WTC11 (cell line): Measurements from ENCODE around the gene SLIT1. TPM values are rescaled to one million over a fixed set of nuclear protein-coding genes. Genes with fewer than 3 reads are reported as not detected.

Source experiments
- ATAC-seq: fragments of 200-7000 bp; cut with Tn5 transposase; 2 replicates; pipeline ENCODE4 v1.10.0; 2021; ENCODE audit warnings: mild to moderate bottlenecking, moderate library complexity
- CTCF ChIA-PET: fragments of 300-600 bp; sonication (Branson Sonifier 250); formaldehyde crosslinking; loops from one replicate; lab custom pipeline; 2021; ENCODE audit warnings: antibody characterized with exemption; lab: Charles Lee
- POLR2A ChIA-PET: fragments of 350-600 bp; sonication (Branson Sonifier 250); formaldehyde crosslinking; loops from one replicate; lab custom pipeline; 2021; ENCODE audit warnings: antibody characterized with exemption; lab: Charles Lee
- DNase-seq: peaks from one replicate; pipeline ENCODE4 v3.0.0; 2021; ENCODE audit warnings: low spot score
- H3K27ac Mint-ChIP-seq: 2 replicates; pipeline ENCODE4 v1.8.0; 2021; ENCODE audit warnings: mixed read lengths
- H3K27me3 Mint-ChIP-seq: 2 replicates; pipeline ENCODE4 v1.8.0; 2021; ENCODE audit warnings: low read depth, mild to moderate bottlenecking, moderate library complexity, mixed read lengths
- H3K36me3 Mint-ChIP-seq: 2 replicates; pipeline ENCODE4 v1.8.0; 2021; ENCODE audit warnings: mixed read lengths
- H3K4me1 Mint-ChIP-seq: 2 replicates; pipeline ENCODE4 v1.8.0; 2022; ENCODE audit warnings: mixed read lengths
- H3K4me3 Mint-ChIP-seq: 2 replicates; pipeline ENCODE4 v1.8.0; 2021; ENCODE audit warnings: mild to moderate bottlenecking, moderate library complexity, mixed read lengths
- H3K9me3 Mint-ChIP-seq: 2 replicates; pipeline ENCODE4 v1.8.0; 2021; ENCODE audit warnings: mixed read lengths
- CBFB ChIP-seq: sonication (generic); formaldehyde crosslinking; IDR thresholded peaks from 2 replicates; pipeline ENCODE4 v1.8.1; 2022; ENCODE audit warnings: mild to moderate bottlenecking, low read depth, missing genetic modification reagents
- CREM ChIP-seq: sonication (generic); formaldehyde crosslinking; IDR thresholded peaks from 2 replicates; pipeline ENCODE4 v1.8.1; 2022; ENCODE audit warnings: mild to moderate bottlenecking, missing genetic modification reagents, moderate library complexity
- FOXK1 ChIP-seq: sonication (generic); formaldehyde crosslinking; IDR thresholded peaks from 2 replicates; pipeline ENCODE4 v1.8.0; 2022; ENCODE audit warnings: mild to moderate bottlenecking, moderate library complexity, missing genetic modification reagents
- GRHL2 ChIP-seq: fragments of 250-450 bp; sonication (Bioruptor Pico); IDR thresholded peaks from 2 replicates; pipeline ENCODE4 v1.8.0; 2022; ENCODE audit warnings: mild to moderate bottlenecking, moderate library complexity; ENCODE audit not compliant: insufficient replicate concordance, severe bottlenecking
- NR1H2 ChIP-seq: sonication (generic); formaldehyde crosslinking; IDR thresholded peaks from 2 replicates; pipeline ENCODE4 v1.9.0; 2021; ENCODE audit warnings: mild to moderate bottlenecking, moderate library complexity, missing genetic modification reagents
- RORB ChIP-seq: fragments of 250-450 bp; sonication (Bioruptor Pico); IDR thresholded peaks from 2 replicates; pipeline ENCODE4 v1.9.0; 2021; ENCODE audit warnings: mild to moderate bottlenecking
- TEAD1 ChIP-seq: sonication (generic); formaldehyde crosslinking; IDR thresholded peaks from 2 replicates; pipeline ENCODE4 v1.8.0; 2022; ENCODE audit warnings: mild to moderate bottlenecking, missing genetic modification reagents
- TEAD4 ChIP-seq: sonication (generic); formaldehyde crosslinking; IDR thresholded peaks from 2 replicates; pipeline ENCODE4 v1.8.0; 2022; ENCODE audit warnings: mild to moderate bottlenecking, missing genetic modification reagents
- TP53 ChIP-seq: sonication (generic); formaldehyde crosslinking; IDR thresholded peaks from 2 replicates; pipeline ENCODE4 v1.8.1; 2023; ENCODE audit warnings: mild to moderate bottlenecking, missing genetic modification reagents
- ZNF138 ChIP-seq: sonication (generic); formaldehyde crosslinking; conservative IDR thresholded peaks from 2 replicates; pipeline ENCODE4 v1.8.1; 2022; ENCODE audit warnings: mild to moderate bottlenecking, moderate library complexity, missing genetic modification reagents
- ZNF219 ChIP-seq: sonication (generic); formaldehyde crosslinking; IDR thresholded peaks from 2 replicates; pipeline ENCODE4 v1.8.0; 2023; ENCODE audit warnings: missing genetic modification reagents, mild to moderate bottlenecking, borderline replicate concordance
- ZNF423 ChIP-seq: fragments of 250-450 bp; sonication (Bioruptor Pico); IDR thresholded peaks from 2 replicates; pipeline ENCODE4 v2.1.2; 2022; ENCODE audit warnings: mild to moderate bottlenecking, moderate library complexity
- total RNA-seq: library from RNA; stranded (reverse); gene quantifications from 3 replicates; pipeline ENCODE4 v1.2.3, GENCODE V29; 2021
- TF ChIP-seq, protein P1 (sequence below): sonication (generic); formaldehyde crosslinking; IDR thresholded peaks from 2 replicates; pipeline ENCODE4 v1.8.1; 2023; ENCODE audit warnings: mild to moderate bottlenecking, missing genetic modification reagents
- TF ChIP-seq, protein P2 (sequence below): fragments of 250-450 bp; sonication (Bioruptor Pico); IDR thresholded peaks from 2 replicates; pipeline ENCODE4 v1.9.0; 2021; ENCODE audit warnings: mild to moderate bottlenecking, borderline replicate concordance
- TF ChIP-seq, protein P3 (sequence below): sonication (generic); formaldehyde crosslinking; IDR thresholded peaks from 2 replicates; pipeline ENCODE4 v1.8.1; 2023; ENCODE audit warnings: mild to moderate bottlenecking, missing genetic modification reagents, borderline replicate concordance
- TF ChIP-seq, protein P4 (sequence below): sonication (generic); formaldehyde crosslinking; IDR thresholded peaks from 2 replicates; pipeline ENCODE4 v1.8.1; 2022; ENCODE audit warnings: low read depth, mild to moderate bottlenecking, moderate library complexity, missing genetic modification reagents, borderline replicate concordance
- TF ChIP-seq, protein P5 (sequence below): sonication (generic); formaldehyde crosslinking; IDR thresholded peaks from 2 replicates; pipeline ENCODE4 v1.8.0; 2023; ENCODE audit warnings: missing genetic modification reagents
- TF ChIP-seq, protein P6 (sequence below): fragments of 250-450 bp; sonication (Bioruptor Pico); IDR thresholded peaks from 2 replicates; pipeline ENCODE4 v1.9.0; 2021; ENCODE audit warnings: mild to moderate bottlenecking
- TF ChIP-seq, protein P7 (sequence below): fragments of 200-600 bp; IDR thresholded peaks from 2 replicates; pipeline ENCODE4 v1.8.0; 2022; ENCODE audit warnings: antibody characterized with exemption

Gene SLIT1
- total RNA-seq, 1 experiment from 2014 or later = 1.6 TPM

DNA sequence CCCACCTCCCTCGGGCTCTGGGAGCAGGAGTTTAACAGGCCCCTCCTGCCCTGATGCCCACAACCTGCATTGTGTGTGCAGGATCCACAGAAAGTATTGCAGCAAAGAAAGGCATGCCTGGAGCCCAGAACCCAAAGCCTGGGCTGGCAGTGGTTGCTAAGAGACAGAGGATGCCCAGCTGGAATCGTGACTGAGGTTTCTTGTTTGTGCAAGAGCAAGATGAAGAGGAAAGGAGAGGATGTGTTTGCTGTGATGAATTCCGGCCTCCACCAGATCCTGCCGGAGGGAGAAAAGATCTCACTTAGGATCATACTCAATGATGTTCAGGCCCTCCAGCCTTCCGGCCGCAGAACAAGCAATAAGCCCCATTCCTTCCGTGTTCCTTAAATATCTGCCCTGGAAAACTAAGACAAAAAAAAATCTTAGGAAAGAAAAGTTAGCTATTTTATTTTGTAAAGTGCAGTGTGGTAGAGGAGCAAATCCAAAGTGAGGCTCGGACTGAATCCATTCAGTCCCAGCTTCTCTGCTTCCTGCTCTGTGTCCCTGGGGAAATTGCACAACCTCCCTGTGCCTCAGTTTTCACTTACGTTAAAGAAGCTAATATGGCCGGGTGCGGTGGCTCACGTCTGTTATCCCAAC lies 57.1 kb downstream of the SLIT1 start (continued):
- TF ChIP-seq, protein P1, sequence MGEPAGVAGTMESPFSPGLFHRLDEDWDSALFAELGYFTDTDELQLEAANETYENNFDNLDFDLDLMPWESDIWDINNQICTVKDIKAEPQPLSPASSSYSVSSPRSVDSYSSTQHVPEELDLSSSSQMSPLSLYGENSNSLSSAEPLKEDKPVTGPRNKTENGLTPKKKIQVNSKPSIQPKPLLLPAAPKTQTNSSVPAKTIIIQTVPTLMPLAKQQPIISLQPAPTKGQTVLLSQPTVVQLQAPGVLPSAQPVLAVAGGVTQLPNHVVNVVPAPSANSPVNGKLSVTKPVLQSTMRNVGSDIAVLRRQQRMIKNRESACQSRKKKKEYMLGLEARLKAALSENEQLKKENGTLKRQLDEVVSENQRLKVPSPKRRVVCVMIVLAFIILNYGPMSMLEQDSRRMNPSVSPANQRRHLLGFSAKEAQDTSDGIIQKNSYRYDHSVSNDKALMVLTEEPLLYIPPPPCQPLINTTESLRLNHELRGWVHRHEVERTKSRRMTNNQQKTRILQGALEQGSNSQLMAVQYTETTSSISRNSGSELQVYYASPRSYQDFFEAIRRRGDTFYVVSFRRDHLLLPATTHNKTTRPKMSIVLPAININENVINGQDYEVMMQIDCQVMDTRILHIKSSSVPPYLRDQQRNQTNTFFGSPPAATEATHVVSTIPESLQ (CRISPR knock-in tag) = no peak
- TF ChIP-seq, protein P2, sequence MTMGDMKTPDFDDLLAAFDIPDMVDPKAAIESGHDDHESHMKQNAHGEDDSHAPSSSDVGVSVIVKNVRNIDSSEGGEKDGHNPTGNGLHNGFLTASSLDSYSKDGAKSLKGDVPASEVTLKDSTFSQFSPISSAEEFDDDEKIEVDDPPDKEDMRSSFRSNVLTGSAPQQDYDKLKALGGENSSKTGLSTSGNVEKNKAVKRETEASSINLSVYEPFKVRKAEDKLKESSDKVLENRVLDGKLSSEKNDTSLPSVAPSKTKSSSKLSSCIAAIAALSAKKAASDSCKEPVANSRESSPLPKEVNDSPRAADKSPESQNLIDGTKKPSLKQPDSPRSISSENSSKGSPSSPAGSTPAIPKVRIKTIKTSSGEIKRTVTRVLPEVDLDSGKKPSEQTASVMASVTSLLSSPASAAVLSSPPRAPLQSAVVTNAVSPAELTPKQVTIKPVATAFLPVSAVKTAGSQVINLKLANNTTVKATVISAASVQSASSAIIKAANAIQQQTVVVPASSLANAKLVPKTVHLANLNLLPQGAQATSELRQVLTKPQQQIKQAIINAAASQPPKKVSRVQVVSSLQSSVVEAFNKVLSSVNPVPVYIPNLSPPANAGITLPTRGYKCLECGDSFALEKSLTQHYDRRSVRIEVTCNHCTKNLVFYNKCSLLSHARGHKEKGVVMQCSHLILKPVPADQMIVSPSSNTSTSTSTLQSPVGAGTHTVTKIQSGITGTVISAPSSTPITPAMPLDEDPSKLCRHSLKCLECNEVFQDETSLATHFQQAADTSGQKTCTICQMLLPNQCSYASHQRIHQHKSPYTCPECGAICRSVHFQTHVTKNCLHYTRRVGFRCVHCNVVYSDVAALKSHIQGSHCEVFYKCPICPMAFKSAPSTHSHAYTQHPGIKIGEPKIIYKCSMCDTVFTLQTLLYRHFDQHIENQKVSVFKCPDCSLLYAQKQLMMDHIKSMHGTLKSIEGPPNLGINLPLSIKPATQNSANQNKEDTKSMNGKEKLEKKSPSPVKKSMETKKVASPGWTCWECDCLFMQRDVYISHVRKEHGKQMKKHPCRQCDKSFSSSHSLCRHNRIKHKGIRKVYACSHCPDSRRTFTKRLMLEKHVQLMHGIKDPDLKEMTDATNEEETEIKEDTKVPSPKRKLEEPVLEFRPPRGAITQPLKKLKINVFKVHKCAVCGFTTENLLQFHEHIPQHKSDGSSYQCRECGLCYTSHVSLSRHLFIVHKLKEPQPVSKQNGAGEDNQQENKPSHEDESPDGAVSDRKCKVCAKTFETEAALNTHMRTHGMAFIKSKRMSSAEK = no peak
- TF ChIP-seq, all 79 proteins: peak for 0

DNA sequence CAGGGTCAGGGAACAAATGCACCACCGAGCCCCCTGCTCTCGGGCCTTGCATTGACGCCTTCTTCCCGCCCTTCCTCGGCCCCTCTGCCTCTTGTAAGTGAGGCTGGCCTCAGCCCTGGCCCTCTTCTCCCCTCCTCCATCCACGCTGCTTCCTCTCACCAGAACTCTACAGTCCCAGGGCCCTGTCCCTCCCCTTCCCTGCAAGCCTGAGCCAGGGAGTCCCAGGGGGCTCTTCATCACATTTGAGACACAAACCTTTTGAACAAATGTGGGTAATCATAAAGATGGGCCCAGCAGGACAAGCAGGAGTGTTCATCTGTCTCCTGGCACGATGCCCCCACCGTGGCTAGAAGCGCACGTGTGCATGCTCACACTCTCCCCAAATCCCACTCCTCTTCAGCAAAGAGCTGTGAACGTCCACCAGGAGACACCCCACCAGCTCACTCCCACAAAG lies 57.7 kb downstream of the SLIT1 start:
- no peak overlapping the region for H3K27ac Mint-ChIP-seq
- no peak overlapping the region for H3K4me3 Mint-ChIP-seq
- ATAC-seq = no peak
- no peak for TF ChIP-seq RORB (CRISPR knock-in tag)
- TF ChIP-seq NR1H2 (CRISPR knock-in tag) = no peak
- TF ChIP-seq TP53 (CRISPR knock-in tag) = no peak
- TF ChIP-seq ZNF138 (CRISPR knock-in tag) = no peak
- TF ChIP-seq, protein P3, sequence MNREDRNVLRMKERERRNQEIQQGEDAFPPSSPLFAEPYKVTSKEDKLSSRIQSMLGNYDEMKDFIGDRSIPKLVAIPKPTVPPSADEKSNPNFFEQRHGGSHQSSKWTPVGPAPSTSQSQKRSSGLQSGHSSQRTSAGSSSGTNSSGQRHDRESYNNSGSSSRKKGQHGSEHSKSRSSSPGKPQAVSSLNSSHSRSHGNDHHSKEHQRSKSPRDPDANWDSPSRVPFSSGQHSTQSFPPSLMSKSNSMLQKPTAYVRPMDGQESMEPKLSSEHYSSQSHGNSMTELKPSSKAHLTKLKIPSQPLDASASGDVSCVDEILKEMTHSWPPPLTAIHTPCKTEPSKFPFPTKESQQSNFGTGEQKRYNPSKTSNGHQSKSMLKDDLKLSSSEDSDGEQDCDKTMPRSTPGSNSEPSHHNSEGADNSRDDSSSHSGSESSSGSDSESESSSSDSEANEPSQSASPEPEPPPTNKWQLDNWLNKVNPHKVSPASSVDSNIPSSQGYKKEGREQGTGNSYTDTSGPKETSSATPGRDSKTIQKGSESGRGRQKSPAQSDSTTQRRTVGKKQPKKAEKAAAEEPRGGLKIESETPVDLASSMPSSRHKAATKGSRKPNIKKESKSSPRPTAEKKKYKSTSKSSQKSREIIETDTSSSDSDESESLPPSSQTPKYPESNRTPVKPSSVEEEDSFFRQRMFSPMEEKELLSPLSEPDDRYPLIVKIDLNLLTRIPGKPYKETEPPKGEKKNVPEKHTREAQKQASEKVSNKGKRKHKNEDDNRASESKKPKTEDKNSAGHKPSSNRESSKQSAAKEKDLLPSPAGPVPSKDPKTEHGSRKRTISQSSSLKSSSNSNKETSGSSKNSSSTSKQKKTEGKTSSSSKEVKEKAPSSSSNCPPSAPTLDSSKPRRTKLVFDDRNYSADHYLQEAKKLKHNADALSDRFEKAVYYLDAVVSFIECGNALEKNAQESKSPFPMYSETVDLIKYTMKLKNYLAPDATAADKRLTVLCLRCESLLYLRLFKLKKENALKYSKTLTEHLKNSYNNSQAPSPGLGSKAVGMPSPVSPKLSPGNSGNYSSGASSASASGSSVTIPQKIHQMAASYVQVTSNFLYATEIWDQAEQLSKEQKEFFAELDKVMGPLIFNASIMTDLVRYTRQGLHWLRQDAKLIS (CRISPR knock-in tag) = no peak
- no peak for TF ChIP-seq TEAD1 (CRISPR knock-in tag)
- TF ChIP-seq ZNF219 = no peak
- TF ChIP-seq, protein P4, sequence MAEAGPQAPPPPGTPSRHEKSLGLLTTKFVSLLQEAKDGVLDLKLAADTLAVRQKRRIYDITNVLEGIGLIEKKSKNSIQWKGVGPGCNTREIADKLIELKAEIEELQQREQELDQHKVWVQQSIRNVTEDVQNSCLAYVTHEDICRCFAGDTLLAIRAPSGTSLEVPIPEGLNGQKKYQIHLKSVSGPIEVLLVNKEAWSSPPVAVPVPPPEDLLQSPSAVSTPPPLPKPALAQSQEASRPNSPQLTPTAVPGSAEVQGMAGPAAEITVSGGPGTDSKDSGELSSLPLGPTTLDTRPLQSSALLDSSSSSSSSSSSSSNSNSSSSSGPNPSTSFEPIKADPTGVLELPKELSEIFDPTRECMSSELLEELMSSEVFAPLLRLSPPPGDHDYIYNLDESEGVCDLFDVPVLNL (CRISPR knock-in tag) = no peak
- TF ChIP-seq TEAD4 = no peak
- TF ChIP-seq, protein P5, sequence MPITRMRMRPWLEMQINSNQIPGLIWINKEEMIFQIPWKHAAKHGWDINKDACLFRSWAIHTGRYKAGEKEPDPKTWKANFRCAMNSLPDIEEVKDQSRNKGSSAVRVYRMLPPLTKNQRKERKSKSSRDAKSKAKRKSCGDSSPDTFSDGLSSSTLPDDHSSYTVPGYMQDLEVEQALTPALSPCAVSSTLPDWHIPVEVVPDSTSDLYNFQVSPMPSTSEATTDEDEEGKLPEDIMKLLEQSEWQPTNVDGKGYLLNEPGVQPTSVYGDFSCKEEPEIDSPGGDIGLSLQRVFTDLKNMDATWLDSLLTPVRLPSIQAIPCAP (CRISPR knock-in tag) = no peak
- TF ChIP-seq GRHL2 (CRISPR knock-in tag) = no peak
- TF ChIP-seq FOXK1 (CRISPR knock-in tag) = no peak
- TF ChIP-seq CREM (CRISPR knock-in tag) = no peak
- TF ChIP-seq, protein P6, sequence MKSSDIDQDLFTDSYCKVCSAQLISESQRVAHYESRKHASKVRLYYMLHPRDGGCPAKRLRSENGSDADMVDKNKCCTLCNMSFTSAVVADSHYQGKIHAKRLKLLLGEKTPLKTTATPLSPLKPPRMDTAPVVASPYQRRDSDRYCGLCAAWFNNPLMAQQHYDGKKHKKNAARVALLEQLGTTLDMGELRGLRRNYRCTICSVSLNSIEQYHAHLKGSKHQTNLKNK (CRISPR knock-in tag) = no peak
- TF ChIP-seq, protein P7, sequence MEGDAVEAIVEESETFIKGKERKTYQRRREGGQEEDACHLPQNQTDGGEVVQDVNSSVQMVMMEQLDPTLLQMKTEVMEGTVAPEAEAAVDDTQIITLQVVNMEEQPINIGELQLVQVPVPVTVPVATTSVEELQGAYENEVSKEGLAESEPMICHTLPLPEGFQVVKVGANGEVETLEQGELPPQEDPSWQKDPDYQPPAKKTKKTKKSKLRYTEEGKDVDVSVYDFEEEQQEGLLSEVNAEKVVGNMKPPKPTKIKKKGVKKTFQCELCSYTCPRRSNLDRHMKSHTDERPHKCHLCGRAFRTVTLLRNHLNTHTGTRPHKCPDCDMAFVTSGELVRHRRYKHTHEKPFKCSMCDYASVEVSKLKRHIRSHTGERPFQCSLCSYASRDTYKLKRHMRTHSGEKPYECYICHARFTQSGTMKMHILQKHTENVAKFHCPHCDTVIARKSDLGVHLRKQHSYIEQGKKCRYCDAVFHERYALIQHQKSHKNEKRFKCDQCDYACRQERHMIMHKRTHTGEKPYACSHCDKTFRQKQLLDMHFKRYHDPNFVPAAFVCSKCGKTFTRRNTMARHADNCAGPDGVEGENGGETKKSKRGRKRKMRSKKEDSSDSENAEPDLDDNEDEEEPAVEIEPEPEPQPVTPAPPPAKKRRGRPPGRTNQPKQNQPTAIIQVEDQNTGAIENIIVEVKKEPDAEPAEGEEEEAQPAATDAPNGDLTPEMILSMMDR = no peak
- TF ChIP-seq, protein P1 (CRISPR knock-in tag) = no peak
- no peak for TF ChIP-seq ZNF423 (CRISPR knock-in tag)
- no peak for TF ChIP-seq CBFB (CRISPR knock-in tag)

More for the DNA sequence above, 57.7 kb downstream of the SLIT1 start:
- ChIA-PET CTCF (interaction anchor here (0.9 to 4.8 kb wide), 6 partner anchors 10 to 95 kb away, joined by 3 to 16 read pairs (median 4); no protein-coding TSS in a partner anchor), POLR2A (no interaction called here)
- Mint-ChIP-seq H3K36me3 (no peaks in the 10 kb centered on the region), H3K9me3 (no peaks in the 10 kb centered on the region), H3K4me1 (peaks cover 2% of the 10 kb centered on the region; the same call in 1 of the 2 replicates), H3K27me3 (no peaks in the 10 kb centered on the region)
- DNase-seq = no peak
